ENCODE measurements around the gene ANAPC7. TPM values are rescaled to one million over a fixed set of nuclear protein-coding genes. Genes with fewer than 3 reads are reported as not detected.

ANAPC7 gene
- total and polyA plus RNA-seq, 9 of the 15 experiments (the other 6 are each of a cell fraction or from before 2014, with no cell fraction given), result 46.7 to 158 (median 109) TPM

- TF ChIP-seq E2F1 (CRISPR knock-in tag; IDR thresholded peaks at IDR 0.05), result peak; percentile 74; the same call in 1 of the 2 replicates
- TF ChIP-seq ZNF395 (CRISPR knock-in tag; IDR thresholded peaks at IDR 0.05), result peak; percentile 99
- TF ChIP-seq BACH1 (tag; IDR thresholded peaks at IDR 0.05), result peak; percentile 30; the same call in 1 of the 2 replicates
- peak; percentile 17; the same call in 1 of the 2 replicates for TF ChIP-seq NCOA1 (IDR thresholded peaks at IDR 0.05; ENCODE audit: low read depth)
- no peak for TF ChIP-seq SNAPC5 (CRISPR knock-in tag; IDR thresholded peaks at IDR 0.05)
- peak; percentile 83 to 98 (median 95) for TF ChIP-seq YY1 (IDR thresholded peaks at IDR 0.05; ENCODE audit: borderline replicate concordance in 1 of 3, control insufficient read depth in 1 of 3, extremely low read depth in 1 of 3, insufficient read depth in 3 of 3, insufficient read length in 1 of 3, insufficient replicate concordance in 2 of 3, low read depth in 1 of 3, low read length in 2 of 3)
- peak; percentile 73 for TF ChIP-seq KDM5B (IDR thresholded peaks at IDR 0.05; ENCODE audit: insufficient replicate concordance, low read depth, low read length)
- peak; percentile 60; the same call in 1 of the 2 replicates for TF ChIP-seq TFAP4 (CRISPR knock-in tag; IDR thresholded peaks at IDR 0.05; ENCODE audit: borderline replicate concordance)
- no peak for TF ChIP-seq CEBPB (tag; IDR thresholded peaks at IDR 0.05)
- TF ChIP-seq POLR2A (conservative IDR thresholded peaks at IDR 0.05), result peak; percentile 90
- TF ChIP-seq ZC3H4 (CRISPR knock-in tag; IDR thresholded peaks at IDR 0.05; ENCODE audit: borderline replicate concordance), result peak; percentile 39; the same call in 1 of the 2 replicates
- no peak for TF ChIP-seq JUND (IDR thresholded peaks at IDR 0.05; ENCODE audit: borderline replicate concordance, low read depth, low read length)
- peak; percentile 17; the same call in 2 of the 3 replicates for TF ChIP-seq JUND (tag; IDR thresholded peaks at IDR 0.05; ENCODE audit: borderline replicate concordance, low read depth, low read length)
- TF ChIP-seq BRD4 (IDR thresholded peaks at IDR 0.05), result peak; percentile 93
- 0 out of 3 replicates have a peak, but pooled peaks of 1 of the 2 experiments have one; percentile 11 for TF ChIP-seq CBX3 (IDR thresholded peaks at IDR 0.05; ENCODE audit: borderline replicate concordance in 1 of 2, low read length in 2 of 2)
- peak; percentile 63 for TF ChIP-seq GABPB1 (CRISPR knock-in tag; IDR thresholded peaks at IDR 0.05)
- TF ChIP-seq ID3 (CRISPR knock-in tag; IDR thresholded peaks at IDR 0.05), result no peak
- TF ChIP-seq ID3 (tag; IDR thresholded peaks at IDR 0.05), result 0 out of 2 replicates have a peak, but pooled peaks have one; percentile 18
- peak; percentile 54; the same call in 1 of the 2 replicates for TF ChIP-seq LCOR (CRISPR knock-in tag; IDR thresholded peaks at IDR 0.05)
- TF ChIP-seq SIN3A (IDR thresholded peaks at IDR 0.05; ENCODE audit: borderline replicate concordance in 2 of 2, control insufficient read depth in 1 of 2, low read depth in 2 of 2, low read length in 2 of 2), result peak; percentile 82 to 90; a peak in 3 of 4 replicates
- no peak; the same call in 1 of the 2 replicates for TF ChIP-seq FOXK1 (CRISPR knock-in tag; IDR thresholded peaks at IDR 0.05; ENCODE audit: borderline replicate concordance)
- no peak for TF ChIP-seq EGR1 (conservative IDR thresholded peaks at IDR 0.05)
These were observed at the start of gene ANAPC7 (continued) for GRCh38 chr12:110403146-110403975.
